SK-N-SH (cell line): Measurements from ENCODE around the gene FOCAD.

ENCODE experiments used
- CTCF ChIP-seq: fragments of 200-600 bp; sonication (generic); IDR thresholded peaks from 2 replicates; pipeline ENCODE4 v1.6.1; 2017; ENCODE audit warnings: antibody characterized with exemption, mild to moderate bottlenecking, moderate library complexity
- JUND ChIP-seq: IDR thresholded peaks from 2 replicates; pipeline ENCODE4 v1.4.0; 2012

DNA sequence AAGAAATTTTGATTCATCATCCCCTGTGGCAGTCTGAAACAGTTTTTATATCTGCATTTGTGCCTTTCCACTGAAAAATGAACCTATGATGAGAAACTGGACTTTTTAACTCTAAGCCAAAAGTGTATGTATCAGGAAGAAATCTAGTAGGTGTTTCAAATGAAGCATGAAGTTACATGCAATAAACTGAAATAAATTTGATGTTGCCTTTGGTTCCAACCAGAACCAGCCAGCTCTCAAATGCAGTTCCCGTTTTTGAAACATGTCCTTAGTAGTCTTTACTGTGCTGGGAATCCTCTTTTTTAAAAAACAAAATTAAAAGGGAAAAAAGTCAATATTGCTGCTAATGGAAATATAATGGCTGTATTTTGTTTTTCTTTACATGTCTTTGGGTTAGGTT lies 303.5 kb downstream of the FOCAD start:
- no peak for TF ChIP-seq CTCF
- no peak for TF ChIP-seq JUND
